ENCODE results near the gene PID1.
"Not testable (repeated sequence)": the region's sequence is repeated elsewhere in the genome, so short reads cannot be mapped to it uniquely, and the experiment has no call there.

The PID1 gene

GRCh38 chr2:229111744-229112143 lies 159.3 kb downstream of the PID1 start:
- DNase-seq (ENCODE audit: low read depth) = no peak

DNA sequence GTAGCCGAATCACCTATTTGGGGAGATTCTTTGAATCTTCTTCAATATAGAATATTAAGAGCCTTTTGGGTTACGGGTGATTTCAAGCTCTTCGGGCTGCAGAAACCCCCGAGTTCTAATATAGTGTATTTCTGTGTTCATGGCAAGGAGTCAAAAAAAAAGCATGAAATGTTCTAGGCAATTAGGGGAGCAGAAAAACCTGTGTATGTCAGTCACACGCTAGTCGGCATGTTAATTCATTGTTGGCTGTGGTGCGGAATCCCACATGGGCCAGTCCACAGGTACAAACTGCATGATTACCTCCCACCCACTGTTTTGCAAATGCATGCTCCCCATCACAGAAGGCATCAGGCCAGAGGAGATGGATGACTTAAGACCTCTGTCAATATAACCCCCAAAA lies 161.9 kb downstream of the PID1 start:
- no peak for DNase-seq (ENCODE audit: low read depth)

- DNase-seq (ENCODE audit: low read depth) = no peak
These were observed 163.5 kb downstream of the PID1 start for GRCh38 chr2:229107601-229108000.

DNA sequence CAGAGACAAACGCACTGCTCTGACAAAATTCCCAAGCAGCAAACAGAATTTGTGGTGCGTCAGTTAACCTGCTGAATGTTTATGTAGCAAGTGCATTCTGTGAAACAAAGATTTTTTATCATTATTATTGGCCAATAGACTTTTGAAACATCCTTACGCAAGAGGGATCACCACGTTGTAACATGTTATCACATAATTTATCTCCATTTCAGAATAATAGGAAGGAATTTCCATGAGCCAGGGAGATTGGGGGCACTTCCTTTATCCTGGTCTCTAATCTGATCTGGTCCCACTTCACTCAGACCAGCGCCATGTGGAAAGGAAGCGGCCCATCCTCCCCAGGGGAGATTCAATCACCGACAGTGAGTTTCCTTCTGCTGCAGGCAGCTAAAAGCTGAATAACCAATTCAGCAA lies 166.1 kb downstream of the PID1 start:
- DNase-seq (ENCODE audit: low read depth) = no peak

GRCh38 chr2:229104025-229104424 lies 167.1 kb downstream of the PID1 start:
- DNase-seq (ENCODE audit: low read depth) = no peak

DNA sequence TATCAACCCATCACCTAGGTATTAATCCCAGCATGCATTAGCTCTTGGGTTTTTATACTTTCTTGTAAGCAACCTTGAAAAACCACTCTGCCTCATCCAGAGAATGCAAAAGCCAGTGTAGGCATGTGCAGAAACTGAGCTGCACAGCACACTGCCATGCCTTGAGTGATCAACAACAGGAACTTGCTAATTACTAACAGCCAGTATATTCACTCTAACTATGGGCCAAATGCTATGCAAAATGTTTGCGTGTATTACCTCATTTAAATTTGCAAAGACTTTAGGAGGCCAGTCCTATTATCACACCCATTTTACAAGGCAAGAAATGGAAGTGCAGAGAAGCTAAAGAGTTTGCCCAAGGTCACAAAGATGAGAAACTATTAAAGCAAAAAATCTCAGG lies 169.8 kb downstream of the PID1 start:
- DNase-seq (ENCODE audit: low read depth) = no peak

- no peak for DNase-seq (ENCODE audit: low read depth)
These were observed 171.9 kb downstream of the PID1 start for GRCh38 chr2:229099231-229099630.

DNA sequence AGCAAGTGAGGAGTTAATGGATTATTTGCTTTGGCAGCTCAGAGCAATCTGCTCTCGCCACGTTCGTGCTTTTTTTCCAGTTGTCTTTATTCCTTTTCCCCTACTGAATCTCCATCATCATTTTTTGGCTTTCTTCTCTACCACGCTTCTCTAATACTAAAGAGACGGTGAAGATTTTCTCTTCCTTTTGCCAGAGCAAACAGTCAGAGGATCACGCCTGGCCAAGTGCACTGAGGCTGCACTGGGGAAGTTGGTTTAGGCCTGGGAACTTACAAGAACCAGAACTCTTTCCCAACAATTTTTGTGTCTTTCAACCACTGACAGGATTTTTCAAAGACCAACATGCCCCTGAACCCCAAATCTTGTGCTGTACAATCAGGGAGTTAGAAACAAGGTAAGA lies 172.3 kb downstream of the PID1 start:
- DNase-seq (ENCODE audit: low read depth) = no peak

GRCh38 chr2:229096409-229097066 lies 174.5 kb downstream of the PID1 start:
- DNase-seq (ENCODE audit: low read depth) = no peak

DNA sequence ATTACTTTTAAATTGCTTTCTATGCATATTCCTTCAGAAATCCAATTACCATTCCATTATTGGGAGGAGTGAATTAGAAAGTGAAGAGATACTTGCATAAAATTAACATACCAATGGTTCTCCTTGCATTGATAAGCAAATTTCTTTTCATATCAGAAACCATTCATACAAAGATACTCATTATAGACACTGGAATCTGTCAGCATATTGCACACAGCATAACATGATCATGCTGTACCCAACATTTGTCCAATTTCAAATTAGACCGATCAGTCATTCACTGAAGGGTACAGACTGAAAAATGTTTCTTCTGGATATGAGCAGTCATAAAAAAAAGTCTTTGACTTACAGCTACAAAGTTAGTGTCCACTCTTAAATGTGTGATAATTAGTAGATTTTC lies 175.6 kb downstream of the PID1 start:
- no peak for DNase-seq (ENCODE audit: low read depth)

DNA sequence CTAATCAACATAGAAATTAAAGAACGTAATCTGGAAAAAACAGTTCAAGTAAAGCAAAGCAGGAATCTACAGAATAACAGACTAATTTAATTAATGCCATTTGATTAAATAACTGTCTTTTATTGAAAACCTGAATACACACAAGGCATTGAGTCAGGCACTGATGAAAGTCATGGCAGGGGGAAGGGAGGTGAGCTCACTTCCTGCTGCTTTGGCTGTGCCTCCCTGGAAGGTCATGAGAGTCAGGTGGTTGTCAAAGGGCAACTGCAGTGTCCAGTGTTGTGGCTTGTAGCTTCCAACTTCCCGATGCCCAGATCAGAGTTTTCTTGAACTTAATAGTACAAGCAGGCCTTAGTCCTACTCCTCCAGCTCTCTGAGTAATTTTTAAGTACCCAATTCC lies 180.9 kb downstream of the PID1 start:
- DNase-seq (ENCODE audit: low read depth) = no peak

DNA sequence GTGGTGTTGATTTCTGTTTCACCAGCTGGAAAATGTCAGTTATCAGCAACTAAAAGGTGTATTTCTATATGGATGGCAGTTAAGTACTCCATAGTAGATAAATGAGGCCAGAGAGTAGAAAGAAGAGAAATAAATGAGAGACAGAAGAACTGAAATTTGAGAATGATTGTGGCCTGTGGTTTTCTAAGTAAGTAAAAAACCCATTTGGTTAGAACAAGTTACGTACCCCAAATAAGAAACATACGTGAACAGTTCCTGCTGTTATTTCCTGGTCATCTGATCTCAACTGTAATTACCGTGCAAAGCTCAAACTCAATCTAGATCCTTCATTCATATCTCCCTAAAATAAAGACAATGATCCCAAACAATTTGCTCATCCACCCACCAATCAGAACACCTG lies 181.3 kb downstream of the PID1 start:
- no peak for DNase-seq (ENCODE audit: low read depth)

GRCh38 chr2:229088966-229089700 lies 182.0 kb downstream of the PID1 start:
- DNase-seq (ENCODE audit: low read depth) = no peak

GRCh38 chr2:229088517-229088913 lies 182.6 kb downstream of the PID1 start:
- no peak for DNase-seq (ENCODE audit: low read depth)

- DNase-seq (ENCODE audit: low read depth) = no peak
These were observed 183.1 kb downstream of the PID1 start for GRCh38 chr2:229087843-229088516.

DNA sequence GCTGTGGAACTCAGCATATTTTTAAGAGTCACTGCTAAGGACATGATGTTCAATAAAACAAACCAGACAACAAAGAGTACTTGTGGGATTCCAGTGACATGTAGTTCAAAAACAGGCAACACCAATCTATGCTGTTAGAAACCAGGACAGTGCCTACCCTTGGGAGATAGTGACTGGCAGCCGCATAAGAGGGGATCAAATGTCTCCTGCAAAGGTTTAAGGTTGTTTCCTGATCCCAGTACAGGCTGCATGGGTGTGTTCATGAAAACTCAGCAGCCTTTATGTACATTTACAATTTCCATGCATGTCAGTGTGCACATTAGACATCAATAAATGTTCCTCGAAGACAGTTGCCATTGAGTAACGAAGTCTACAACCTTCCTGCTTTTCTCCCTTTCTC lies 183.8 kb downstream of the PID1 start:
- DNase-seq (ENCODE audit: low read depth) = no peak

- DNase-seq (ENCODE audit: low read depth) = no peak
These were observed 185.6 kb downstream of the PID1 start for GRCh38 chr2:229085439-229085838.

- DNase-seq (ENCODE audit: low read depth) = no peak
These were observed 186.6 kb downstream of the PID1 start for GRCh38 chr2:229084447-229084846.

GRCh38 chr2:229083606-229084340 lies 187.3 kb downstream of the PID1 start:
- no peak for DNase-seq (ENCODE audit: low read depth)

GRCh38 chr2:229081411-229081810 lies 189.7 kb downstream of the PID1 start:
- no peak for DNase-seq (ENCODE audit: low read depth)

DNA sequence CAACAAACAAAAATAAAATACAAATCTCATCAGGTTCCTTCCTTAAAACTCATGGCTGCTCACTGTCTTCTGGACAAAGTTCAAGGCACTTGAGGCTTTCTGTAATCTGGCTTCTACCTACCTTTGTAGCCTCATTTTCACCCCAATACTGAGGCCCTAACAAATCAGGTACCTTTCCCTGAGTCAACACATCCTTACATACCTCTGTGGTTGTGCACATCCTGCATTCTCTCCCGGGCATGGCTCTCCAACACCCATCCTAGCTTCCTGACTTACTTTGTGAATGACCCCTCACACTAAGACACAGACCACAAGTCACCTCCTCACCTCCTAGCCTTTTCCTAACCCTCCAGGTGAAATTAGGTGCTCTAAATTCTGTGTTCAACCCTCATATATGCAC lies 190.9 kb downstream of the PID1 start:
- DNase-seq (ENCODE audit: low read depth) = no peak

DNA sequence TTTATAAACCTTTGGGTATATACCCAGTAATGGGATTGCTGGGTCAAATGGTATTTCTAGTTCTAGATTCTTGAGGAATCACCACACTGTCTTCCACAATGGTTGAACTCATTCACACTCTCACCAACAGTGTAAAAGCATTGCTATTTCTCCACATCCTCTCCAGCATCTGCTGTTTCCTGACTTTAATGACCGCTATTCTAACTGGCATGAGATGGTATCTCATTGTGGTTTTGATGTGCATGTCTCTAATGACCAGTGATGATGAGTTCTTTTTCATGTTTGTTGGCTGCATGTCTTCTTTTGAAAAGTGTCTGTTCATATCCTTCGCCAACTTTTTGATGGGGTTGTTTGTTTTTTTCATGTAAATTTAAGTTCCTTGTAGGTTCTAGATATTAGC lies 194.2 kb downstream of the PID1 start:
- DNase-seq (ENCODE audit: low read depth) = not testable (repeated sequence)

GRCh38 chr2:229073935-229074334 lies 197.2 kb downstream of the PID1 start:
- no peak for DNase-seq (ENCODE audit: low read depth)

Measured in activated T-cell treated with anti-CD3 and anti-CD28 coated beads for 24 hours (primary cell).